IMR-90 (cell line): ENCODE measurements around the gene ARHGAP10. TPM values are rescaled to one million over a fixed set of nuclear protein-coding genes. Genes with fewer than 3 reads are reported as not detected.

ENCODE experiments used
- ATAC-seq: fragments of 200-7000 bp; cut with Tn5 transposase; 2 replicates; pipeline ENCODE4 v1.9.1; 2020; ENCODE audit warnings: low read depth, mild to moderate bottlenecking, moderate library complexity
- BruUV-seq: library from RNA; stranded (reverse); fragments of 400-500 nt; replicated peaks from 2 replicates; lab custom pipeline; 2021; lab: Mats Ljungman, UMichigan
- CTCF ChIA-PET: fragments of 300-600 bp; formaldehyde crosslinking; extraction: SDS; loops from one replicate; lab custom pipeline; 2021; ENCODE audit warnings: antibody characterized with exemption; lab: Yijun Ruan, JAX
- POLR2A ChIA-PET: fragments of 300-600 bp; sonication (Branson Sonifier 250); formaldehyde crosslinking; loops from one replicate; lab custom pipeline; 2022; ENCODE audit warnings: antibody characterized with exemption; ENCODE audit not compliant: unreplicated experiment; lab: Charles Lee
- DNase-seq: peaks from one replicate; pipeline ENCODE4 v3.0.0; 2013
- H2AFZ ChIP-seq: replicated peaks from 2 replicates; pipeline ENCODE3; 2013; ENCODE audit warnings: low read length, mild to moderate bottlenecking; ENCODE audit not compliant: poor library complexity
- H2AK5ac ChIP-seq: 2 replicates; pipeline ENCODE4 v1.6.1; 2013; ENCODE audit warnings: low read depth, low read length, inconsistent platforms
- H2AK9ac ChIP-seq: replicated peaks from 2 replicates; pipeline ENCODE3; 2013; ENCODE audit warnings: mild to moderate bottlenecking, low read depth, low read length, moderate library complexity; ENCODE audit not compliant: poor library complexity
- H2BK120ac ChIP-seq: 2 replicates; pipeline ENCODE4 v1.6.1; 2013; ENCODE audit warnings: low read depth, low read length, inconsistent platforms
- H2BK15ac ChIP-seq: 3 replicates; pipeline ENCODE4 v1.6.1; 2013; ENCODE audit warnings: low read depth, low read length, inconsistent platforms
- H2BK20ac ChIP-seq: 2 replicates; pipeline ENCODE4 v1.6.1; 2013; ENCODE audit warnings: low read depth, mild to moderate bottlenecking, inconsistent platforms, low read length, moderate library complexity
- H2BK5ac ChIP-seq: 2 replicates; pipeline ENCODE4 v1.6.1; 2013; ENCODE audit warnings: mild to moderate bottlenecking, low read depth, low read length, inconsistent platforms; ENCODE audit not compliant: poor library complexity, severe bottlenecking
- H3K14ac ChIP-seq: replicated peaks from 2 replicates; pipeline ENCODE4 v1.6.1; 2013; ENCODE audit warnings: low read depth, low read length, inconsistent platforms
- H3K18ac ChIP-seq: 2 replicates; pipeline ENCODE4 v1.6.1; 2013; ENCODE audit warnings: low read depth, low read length, control low read depth
- H3K23ac ChIP-seq: 2 replicates; pipeline ENCODE4 v1.6.1; 2013; ENCODE audit warnings: low read depth, low read length, inconsistent platforms
- H3K27ac ChIP-seq: 2 replicates; pipeline ENCODE4 v1.5.1; 2013; ENCODE audit warnings: mild to moderate bottlenecking, control low read depth, low read length; ENCODE audit not compliant: insufficient read depth
- H3K27me3 ChIP-seq: 2 replicates; pipeline ENCODE4 v1.6.1; 2013; ENCODE audit warnings: low read length; ENCODE audit not compliant: control insufficient read depth, insufficient read depth
- H3K36me3 ChIP-seq: 2 replicates; pipeline ENCODE4 v1.6.1; 2013; ENCODE audit warnings: low read length, mixed read lengths; ENCODE audit not compliant: control insufficient read depth, insufficient read depth
- H3K4ac ChIP-seq: 2 replicates; pipeline ENCODE4 v1.6.1; 2013; ENCODE audit warnings: low read depth, low read length, inconsistent platforms
- H3K4me1 ChIP-seq: 2 replicates; pipeline ENCODE4 v1.6.1; 2013; ENCODE audit warnings: low read length, mixed read lengths; ENCODE audit not compliant: control insufficient read depth, insufficient read depth
- H3K4me2 ChIP-seq: 2 replicates; pipeline ENCODE4 v1.6.1; 2013; ENCODE audit warnings: low read depth, mild to moderate bottlenecking, control low read depth, low read length, moderate library complexity
- H3K4me3 ChIP-seq: 2 replicates; pipeline ENCODE4 v1.5.1; 2013; ENCODE audit warnings: low read depth, mild to moderate bottlenecking, control low read depth, low read length, moderate library complexity; ENCODE audit not compliant: insufficient read depth
- H3K56ac ChIP-seq: 2 replicates; pipeline ENCODE4 v1.6.1; 2013; ENCODE audit warnings: low read length, inconsistent platforms; ENCODE audit not compliant: insufficient read depth; ENCODE audit errors: extremely low read depth
- H3K79me1 ChIP-seq, 2 experiments: 2 replicates each; pipeline ENCODE4 v1.6.1; 2013; ENCODE audit warnings: low read length in 2 of 2, inconsistent platforms in 1 of 2, low read depth in 1 of 2
- H3K9ac ChIP-seq: 2 replicates; pipeline ENCODE4 v1.6.1; 2013; ENCODE audit warnings: low read depth, low read length, control low read depth
- H3K9me1 ChIP-seq: 2 replicates; pipeline ENCODE4 v1.6.1; 2013; ENCODE audit warnings: low read length, inconsistent platforms; ENCODE audit not compliant: insufficient read depth
- H3K9me3 ChIP-seq: 2 replicates; pipeline ENCODE4 v1.6.1; 2013; ENCODE audit warnings: low read length; ENCODE audit not compliant: control insufficient read depth, insufficient read depth
- H4K20me1 ChIP-seq: 2 replicates; pipeline ENCODE4 v1.6.1; 2013; ENCODE audit warnings: low read length, inconsistent platforms; ENCODE audit not compliant: insufficient read depth
- H4K5ac ChIP-seq: 2 replicates; pipeline ENCODE4 v1.6.1; 2013; ENCODE audit warnings: mild to moderate bottlenecking, low read depth, low read length, control low read depth
- H4K8ac ChIP-seq, 2 experiments: 2 replicates each; pipeline ENCODE4 v1.6.1; 2013; ENCODE audit warnings: low read depth in 2 of 2, low read length in 2 of 2, control low read depth in 1 of 2, inconsistent platforms in 1 of 2
- H4K91ac ChIP-seq: 2 replicates; pipeline ENCODE4 v1.6.1; 2013; ENCODE audit warnings: low read depth, low read length, inconsistent platforms; ENCODE audit not compliant: insufficient read depth
- BHLHE40 ChIP-seq: fragments of 150-350 bp; IDR thresholded peaks from 2 replicates; pipeline ENCODE4 v1.6.1; 2016; ENCODE audit warnings: mild to moderate bottlenecking, low read depth, low read length
- CHD1 ChIP-seq: IDR thresholded peaks from 2 replicates; pipeline ENCODE4 v1.6.1; 2012; ENCODE audit warnings: low read depth, low read length, improper control_type of control experiment
- FOS ChIP-seq: fragments of 150-350 bp; IDR thresholded peaks from 2 replicates; pipeline ENCODE4 v1.6.1; 2016; ENCODE audit warnings: low read depth, low read length
- MAFK ChIP-seq: IDR thresholded peaks from 2 replicates; pipeline ENCODE4 v1.6.1; 2012; ENCODE audit warnings: low read depth, low read length, improper control_type of control experiment
- MAZ ChIP-seq: IDR thresholded peaks from 2 replicates; pipeline ENCODE4 v1.6.1; 2012; ENCODE audit warnings: low read depth, mild to moderate bottlenecking, low read length, improper control_type of control experiment, moderate library complexity, borderline replicate concordance
- MXI1 ChIP-seq: IDR thresholded peaks from 2 replicates; pipeline ENCODE4 v1.6.1; 2012; ENCODE audit warnings: low read depth, mild to moderate bottlenecking, low read length, moderate library complexity, borderline replicate concordance
- NFE2L2 ChIP-seq: fragments of 150-350 bp; IDR thresholded peaks from 2 replicates; pipeline ENCODE4 v1.6.1; 2016; ENCODE audit warnings: low read depth, mild to moderate bottlenecking, low read length
- POLR2A ChIP-seq: IDR thresholded peaks from 2 replicates; pipeline ENCODE4 v1.6.1; 2012; ENCODE audit warnings: mild to moderate bottlenecking, low read depth, low read length
- RAD21 ChIP-seq: IDR thresholded peaks from 2 replicates; pipeline ENCODE4 v1.6.1; 2012; ENCODE audit warnings: low read length, improper control_type of control experiment
- RCOR1 ChIP-seq: IDR thresholded peaks from 2 replicates; pipeline ENCODE4 v1.6.1; 2012; ENCODE audit warnings: mild to moderate bottlenecking, low read length, improper control_type of control experiment; ENCODE audit not compliant: insufficient replicate concordance
- RFX5 ChIP-seq: IDR thresholded peaks from 2 replicates; pipeline ENCODE4 v1.8.0; 2012; ENCODE audit warnings: low read depth, mild to moderate bottlenecking, low read length, moderate library complexity
- SMC3 ChIP-seq: fragments of 150-350 bp; IDR thresholded peaks from 2 replicates; pipeline ENCODE4 v1.6.1; 2016; ENCODE audit warnings: low read depth, mild to moderate bottlenecking, antibody characterized with exemption, low read length, moderate library complexity
- WGBS, 2 experiments: methylation state at CpG; one replicate each; pipeline versions ENCODE4 v1.1.5 to v1.1.7; 2013; ENCODE audit warnings: missing lambda C conversion rate in 2 of 2; ENCODE audit not compliant: insufficient read length in 1 of 2; ENCODE audit errors: extremely low coverage in 2 of 2; 5-methylcytosine and 5-hydroxymethylcytosine counted together
- dilution Hi-C: fragments of 300-500 bp; cut with HindIII; formaldehyde crosslinking; loops from one replicate; pipeline ENCODE4 v1.14.3; 2018; ENCODE audit warnings: low sequenced_read_pairs; ENCODE audit not compliant: unreplicated experiment
- in situ Hi-C: fragments of 300-500 bp; cut with MboI; formaldehyde crosslinking; loops from 3 replicates; pipeline ENCODE4 v1.14.3; 2019; ENCODE audit warnings: low sequenced_read_pairs, inconsistent platforms, mixed read lengths
- intact Hi-C: fragments of 100-400 bp; cut with micrococcal nuclease; formaldehyde crosslinking; loops from 2 replicates; pipeline ENCODE4 v1.10.0; 2022
- polyA plus RNA-seq, 3 experiments: library from polyadenylated mRNA; depleted of rRNA; stranded (reverse); fragments of >200 nt; gene quantifications; 2 replicates each; pipeline ENCODE4 v1.2.3, GENCODE V29; 2012; ENCODE audit warnings: low replicate concordance in 1 of 3
- total RNA-seq: library from RNA; depleted of rRNA; stranded (reverse); fragments of >200 nt; gene quantifications from 2 replicates; pipeline ENCODE4 v1.2.3, GENCODE V29; 2012
- TF ChIP-seq, protein P1 (sequence below): conservative IDR thresholded peaks from 2 replicates; pipeline ENCODE4 v1.5.1; 2012; ENCODE audit warnings: mild to moderate bottlenecking, low read depth, low read length, improper control_type of control experiment
- TF ChIP-seq, protein P2 (sequence below): fragments of 150-350 bp; IDR thresholded peaks from 2 replicates; pipeline ENCODE4 v1.6.1; 2017; ENCODE audit warnings: mild to moderate bottlenecking, antibody characterized with exemption, low read length, low read depth

ARHGAP10 gene
- total and polyA plus RNA-seq, 2 of the 4 experiments (the other 2 are of a cell fraction), result 27.1 to 29.4 TPM

DNA sequence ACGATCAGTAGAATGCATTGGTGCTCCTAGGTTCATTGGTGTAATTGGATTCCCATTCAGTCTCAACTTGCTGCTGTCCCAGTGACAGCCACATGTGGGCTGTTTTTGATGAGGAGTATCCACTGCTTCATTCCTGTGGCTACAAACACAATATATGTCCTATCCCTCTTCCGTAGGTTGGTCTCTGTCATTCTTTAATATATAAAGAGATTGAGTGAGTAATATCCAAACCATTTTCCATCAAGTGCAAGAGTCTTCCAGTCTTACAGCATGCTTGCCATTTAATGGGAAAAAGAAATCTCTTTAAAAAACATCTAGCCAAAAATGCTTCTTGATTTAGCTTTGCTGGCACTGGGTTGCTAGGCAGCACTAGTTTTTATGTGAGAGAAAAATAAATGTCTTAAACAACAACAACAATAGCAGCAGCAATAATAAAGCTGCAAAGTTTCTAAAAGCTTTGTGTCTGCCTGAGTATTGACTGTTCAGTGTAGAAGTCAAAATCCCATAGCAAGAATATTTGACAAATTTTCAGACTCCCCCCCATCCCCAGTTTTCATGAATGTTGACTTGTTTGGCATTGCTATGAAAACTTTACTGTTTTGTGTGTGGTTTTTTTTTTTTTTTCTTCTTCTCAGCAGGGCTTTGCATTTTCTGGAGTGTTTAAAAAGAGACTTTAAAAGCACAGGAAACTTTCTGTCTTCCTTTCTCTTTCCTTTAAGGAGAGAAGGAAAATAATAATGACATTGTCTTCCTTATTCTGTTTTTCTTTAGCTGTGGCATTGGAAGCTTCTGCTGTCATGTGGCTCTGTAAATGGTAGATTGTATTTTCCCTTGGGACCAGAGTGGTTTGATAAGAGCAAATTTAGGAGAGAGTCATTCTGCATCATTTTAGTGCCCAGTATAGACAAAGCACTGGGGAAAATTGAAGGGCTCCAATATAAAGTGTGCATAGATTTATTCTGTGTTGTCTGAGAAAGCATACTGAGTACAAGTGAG lies 244.3 kb downstream of the ARHGAP10 start (continued):
- no peak for TF ChIP-seq BHLHE40
- no peak for TF ChIP-seq RFX5

DNA sequence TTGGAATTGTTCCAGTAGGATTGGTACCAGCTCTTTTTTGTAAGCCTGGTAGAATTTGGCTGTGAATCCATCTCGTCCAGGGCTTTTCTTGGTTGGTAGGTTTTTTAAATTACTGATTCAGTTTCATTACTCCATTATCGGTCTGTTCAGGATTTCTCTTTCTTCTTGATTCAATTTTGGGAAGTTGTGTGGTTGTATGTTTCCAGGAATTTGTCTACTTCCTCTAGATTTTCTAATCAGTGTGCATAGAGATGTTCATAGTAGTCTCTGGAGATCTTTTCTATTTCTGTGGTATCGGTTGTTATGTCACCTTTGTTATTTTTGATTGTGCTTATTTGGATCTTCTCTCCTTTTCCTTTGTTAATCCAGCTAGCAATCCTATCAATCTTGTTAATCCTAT lies 248.7 kb downstream of the ARHGAP10 start:
- no peak overlapping the region for H3K4me3 ChIP-seq
- BruUV-seq, result no TSS peak
- H3K18ac ChIP-seq, result no peak overlapping the region
- H2AK5ac ChIP-seq, result no peak overlapping the region
- peaks cover 25% of the 10 kb centered on the region for H4K20me1 ChIP-seq
- intact Hi-C loops, result no loop called here
- in situ Hi-C loops, result no loop called here
- no peak overlapping the region for H2AK9ac ChIP-seq
- no peak overlapping the region for H4K91ac ChIP-seq
- ChIA-PET POLR2A (no interaction called here), CTCF (interaction anchor here (0.7 kb wide), 1 partner anchor 1016 kb away, joined by 3 read pairs; no protein-coding TSS in a partner anchor)
- no peaks in the 10 kb centered on the region for H3K27me3 ChIP-seq
- H2BK15ac ChIP-seq, result no peak overlapping the region
- H4K8ac ChIP-seq, result no peak overlapping the region
- no peak overlapping the region for H3K56ac ChIP-seq
- peaks cover 5% of the 10 kb centered on the region for H3K36me3 ChIP-seq
- H2AFZ ChIP-seq, result no peak overlapping the region
- H3K79me1 ChIP-seq, result peaks cover 40 to 55% of the 10 kb centered on the region in 2 experiments
- no peak overlapping the region for H2BK5ac ChIP-seq
- no peak overlapping the region for H2BK120ac ChIP-seq
- WGBS, 2 experiments, result no CpG with 5 or more reads among the region's 3 CpGs
- H3K4ac ChIP-seq, result no peak overlapping the region
- no peak overlapping the region for H3K9ac ChIP-seq
- peaks cover 15% of the 10 kb centered on the region for H3K9me1 ChIP-seq
- H3K9me3 ChIP-seq, result no peaks in the 10 kb centered on the region
- no peak for ATAC-seq
- peaks cover 5% of the 10 kb centered on the region for H3K4me1 ChIP-seq
- no peak overlapping the region for H3K23ac ChIP-seq
- no peak overlapping the region for H2BK20ac ChIP-seq
- H3K14ac ChIP-seq, result no peak overlapping the region
- dilution Hi-C loops, result no loop called here
- no peak overlapping the region for H4K5ac ChIP-seq
- no peak overlapping the region for H3K4me2 ChIP-seq
- H3K27ac ChIP-seq, result no peak overlapping the region
- DNase-seq, result no peak
- TF ChIP-seq MAFK, result no peak
- TF ChIP-seq BHLHE40, result no peak
- TF ChIP-seq, protein P1, sequence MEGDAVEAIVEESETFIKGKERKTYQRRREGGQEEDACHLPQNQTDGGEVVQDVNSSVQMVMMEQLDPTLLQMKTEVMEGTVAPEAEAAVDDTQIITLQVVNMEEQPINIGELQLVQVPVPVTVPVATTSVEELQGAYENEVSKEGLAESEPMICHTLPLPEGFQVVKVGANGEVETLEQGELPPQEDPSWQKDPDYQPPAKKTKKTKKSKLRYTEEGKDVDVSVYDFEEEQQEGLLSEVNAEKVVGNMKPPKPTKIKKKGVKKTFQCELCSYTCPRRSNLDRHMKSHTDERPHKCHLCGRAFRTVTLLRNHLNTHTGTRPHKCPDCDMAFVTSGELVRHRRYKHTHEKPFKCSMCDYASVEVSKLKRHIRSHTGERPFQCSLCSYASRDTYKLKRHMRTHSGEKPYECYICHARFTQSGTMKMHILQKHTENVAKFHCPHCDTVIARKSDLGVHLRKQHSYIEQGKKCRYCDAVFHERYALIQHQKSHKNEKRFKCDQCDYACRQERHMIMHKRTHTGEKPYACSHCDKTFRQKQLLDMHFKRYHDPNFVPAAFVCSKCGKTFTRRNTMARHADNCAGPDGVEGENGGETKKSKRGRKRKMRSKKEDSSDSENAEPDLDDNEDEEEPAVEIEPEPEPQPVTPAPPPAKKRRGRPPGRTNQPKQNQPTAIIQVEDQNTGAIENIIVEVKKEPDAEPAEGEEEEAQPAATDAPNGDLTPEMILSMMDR, result no peak
- TF ChIP-seq SMC3, result no peak
- no peak for TF ChIP-seq FOS
- TF ChIP-seq POLR2A, result no peak
- TF ChIP-seq RAD21, result no peak
- TF ChIP-seq NFE2L2, result no peak
- no peak for TF ChIP-seq RCOR1
- TF ChIP-seq CHD1, result no peak
- TF ChIP-seq, protein P2, sequence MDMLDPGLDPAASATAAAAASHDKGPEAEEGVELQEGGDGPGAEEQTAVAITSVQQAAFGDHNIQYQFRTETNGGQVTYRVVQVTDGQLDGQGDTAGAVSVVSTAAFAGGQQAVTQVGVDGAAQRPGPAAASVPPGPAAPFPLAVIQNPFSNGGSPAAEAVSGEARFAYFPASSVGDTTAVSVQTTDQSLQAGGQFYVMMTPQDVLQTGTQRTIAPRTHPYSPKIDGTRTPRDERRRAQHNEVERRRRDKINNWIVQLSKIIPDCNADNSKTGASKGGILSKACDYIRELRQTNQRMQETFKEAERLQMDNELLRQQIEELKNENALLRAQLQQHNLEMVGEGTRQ, result no peak
- TF ChIP-seq MAZ, result no peak
- no peak for TF ChIP-seq RFX5
- no peak for TF ChIP-seq MXI1
